Astrocyte of the cerebellum (primary cell): Measurements from ENCODE around the gene RPL29.

Source experiments
- DNase-seq: peaks from one replicate; pipeline ENCODE4 v3.0.0-alpha.2; 2011; ENCODE audit warnings: low read depth
- H3K4me3 ChIP-seq: 2 replicates; pipeline ENCODE4 v1.5.1; 2011; ENCODE audit warnings: mild to moderate bottlenecking, low read depth, low read length, moderate library complexity
- in situ Hi-C: cut with HindIII; loops from 2 replicates; pipeline ENCODE4 v1.10.0; 2017; ENCODE audit warnings: low sequenced_read_pairs
- TF ChIP-seq, protein P1 (sequence below): IDR thresholded peaks from 2 replicates; pipeline ENCODE4 v1.5.1; 2012; ENCODE audit warnings: low read length, low read depth, moderate library complexity, mild to moderate bottlenecking; ENCODE audit errors: missing control alignments

Gene RPL29

GRCh38 chr3:51960386-51960785 lies 35.3 kb downstream of the RPL29 start:
- TF ChIP-seq, protein P1, sequence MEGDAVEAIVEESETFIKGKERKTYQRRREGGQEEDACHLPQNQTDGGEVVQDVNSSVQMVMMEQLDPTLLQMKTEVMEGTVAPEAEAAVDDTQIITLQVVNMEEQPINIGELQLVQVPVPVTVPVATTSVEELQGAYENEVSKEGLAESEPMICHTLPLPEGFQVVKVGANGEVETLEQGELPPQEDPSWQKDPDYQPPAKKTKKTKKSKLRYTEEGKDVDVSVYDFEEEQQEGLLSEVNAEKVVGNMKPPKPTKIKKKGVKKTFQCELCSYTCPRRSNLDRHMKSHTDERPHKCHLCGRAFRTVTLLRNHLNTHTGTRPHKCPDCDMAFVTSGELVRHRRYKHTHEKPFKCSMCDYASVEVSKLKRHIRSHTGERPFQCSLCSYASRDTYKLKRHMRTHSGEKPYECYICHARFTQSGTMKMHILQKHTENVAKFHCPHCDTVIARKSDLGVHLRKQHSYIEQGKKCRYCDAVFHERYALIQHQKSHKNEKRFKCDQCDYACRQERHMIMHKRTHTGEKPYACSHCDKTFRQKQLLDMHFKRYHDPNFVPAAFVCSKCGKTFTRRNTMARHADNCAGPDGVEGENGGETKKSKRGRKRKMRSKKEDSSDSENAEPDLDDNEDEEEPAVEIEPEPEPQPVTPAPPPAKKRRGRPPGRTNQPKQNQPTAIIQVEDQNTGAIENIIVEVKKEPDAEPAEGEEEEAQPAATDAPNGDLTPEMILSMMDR = no peak
- H3K4me3 ChIP-seq = no peak overlapping the region
- no peak for DNase-seq
- in situ Hi-C loops = no loop called here

GRCh38 chr3:51959651-51960050 lies 36.0 kb downstream of the RPL29 start:
- in situ Hi-C loops = no loop called here
- DNase-seq = no peak
- no peak overlapping the region for H3K4me3 ChIP-seq
- TF ChIP-seq, protein P1 = no peak

- TF ChIP-seq, protein P1 = no peak
- H3K4me3 ChIP-seq = no peak overlapping the region
- in situ Hi-C loops = no loop called here
- DNase-seq = no peak
Observed at GRCh38 chr3:51958603-51959521, 36.8 kb downstream of the RPL29 start.

DNA sequence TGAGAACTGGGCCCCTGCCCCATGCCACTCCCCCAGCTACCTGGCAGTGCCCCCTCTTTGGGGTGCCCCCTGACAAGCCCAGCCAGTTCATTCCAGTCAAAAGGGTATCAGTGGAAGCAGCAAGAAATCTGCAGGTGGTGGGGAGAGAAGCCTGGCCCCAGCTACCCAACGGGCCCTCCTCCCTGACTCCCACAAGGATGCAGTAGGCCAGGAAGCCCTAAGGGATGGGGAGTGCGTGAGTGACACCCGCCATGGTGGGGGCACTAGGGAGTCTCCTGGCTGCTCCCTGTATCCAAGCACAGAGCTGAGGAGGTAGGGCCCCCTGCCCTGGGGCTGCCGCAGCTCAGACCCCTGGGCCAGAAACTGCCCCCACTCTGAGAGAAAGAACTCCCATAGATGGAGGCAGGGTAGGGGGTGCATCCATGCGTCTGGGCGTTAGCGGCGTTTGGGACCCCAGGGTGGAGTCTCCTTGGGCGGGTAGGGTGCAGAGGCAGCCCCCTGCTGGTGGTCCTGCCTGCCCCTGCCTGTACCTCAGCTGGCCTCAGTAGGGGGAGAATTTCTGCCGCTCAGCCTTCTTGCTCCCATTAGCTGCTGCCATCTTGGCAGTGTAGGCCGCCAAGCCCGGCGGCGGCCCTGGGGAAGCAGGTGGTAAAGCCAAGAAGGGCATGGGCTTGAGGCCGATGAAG lies 38.0 kb downstream of the RPL29 start:
- no peak for DNase-seq
- in situ Hi-C loops = no loop called here
- no peak overlapping the region for H3K4me3 ChIP-seq
- TF ChIP-seq, protein P1 = no peak

DNA sequence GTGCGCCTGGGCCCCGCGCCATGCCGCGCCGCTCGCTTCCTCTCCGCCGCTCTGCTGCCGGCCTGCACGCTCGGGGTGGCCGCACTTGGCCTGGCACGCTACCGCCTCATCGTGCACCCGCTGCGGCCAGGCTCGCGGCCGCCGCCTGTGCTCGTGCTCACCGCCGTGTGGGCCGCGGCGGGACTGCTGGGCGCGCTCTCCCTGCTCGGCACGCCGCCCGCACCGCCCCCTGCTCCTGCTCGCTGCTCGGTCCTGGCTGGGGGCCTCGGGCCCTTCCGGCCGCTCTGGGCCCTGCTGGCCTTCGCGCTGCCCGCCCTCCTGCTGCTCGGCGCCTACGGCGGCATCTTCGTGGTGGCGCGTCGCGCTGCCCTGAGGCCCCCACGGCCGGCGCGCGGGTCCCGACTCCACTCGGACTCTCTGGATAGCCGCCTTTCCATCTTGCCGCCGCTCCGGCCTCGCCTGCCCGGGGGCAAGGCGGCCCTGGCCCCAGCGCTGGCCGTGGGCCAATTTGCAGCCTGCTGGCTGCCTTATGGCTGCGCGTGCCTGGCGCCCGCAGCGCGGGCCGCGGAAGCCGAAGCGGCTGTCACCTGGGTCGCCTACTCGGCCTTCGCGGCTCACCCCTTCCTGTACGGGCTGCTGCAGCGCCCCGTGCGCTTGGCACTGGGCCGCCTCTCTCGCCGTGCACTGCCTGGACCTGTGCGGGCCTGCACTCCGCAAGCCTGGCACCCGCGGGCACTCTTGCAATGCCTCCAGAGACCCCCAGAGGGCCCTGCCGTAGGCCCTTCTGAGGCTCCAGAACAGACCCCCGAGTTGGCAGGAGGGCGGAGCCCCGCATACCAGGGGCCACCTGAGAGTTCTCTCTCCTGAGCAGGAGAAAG lies 39.6 kb downstream of the RPL29 start:
- H3K4me3 ChIP-seq = peak overlapping the region; percentile 26
- DNase-seq = no peak
- in situ Hi-C loops = no loop called here
- TF ChIP-seq, protein P1 = peak; percentile 57
